Activated CD4-positive, alpha-beta memory T cell treated with anti-CD3 and anti-CD28 coated beads, Interleukin-2, amount 10 ng/mL, durations not matched to agents 7 days and 5 days (primary cell): Measurements from ENCODE around the gene TRAPPC2L. TPM values are rescaled to one million over a fixed set of nuclear protein-coding genes. Genes with fewer than 3 reads are reported as not detected.

ENCODE experiments used
- CTCF ChIA-PET: fragments of 350-600 bp; sonication (Branson Sonifier 250); formaldehyde crosslinking; loops from one replicate; lab custom pipeline; 2021; ENCODE audit warnings: antibody characterized with exemption, inconsistent platforms; lab: Charles Lee
- POLR2A ChIA-PET: fragments of 350-600 bp; sonication (Branson Sonifier 250); formaldehyde crosslinking; loops from one replicate; lab custom pipeline; 2021; ENCODE audit warnings: antibody characterized with exemption; lab: Charles Lee
- DNase-seq: peaks from one replicate; pipeline ENCODE4 v3.0.0-alpha.2; 2020
- H3K27ac Mint-ChIP-seq: one replicate; pipeline ENCODE4 v1.8.0; 2021; ENCODE audit warnings: mild to moderate bottlenecking, mixed read lengths
- H3K27me3 Mint-ChIP-seq: one replicate; pipeline ENCODE4 v1.8.0; 2021; ENCODE audit warnings: mixed read lengths
- H3K36me3 Mint-ChIP-seq: one replicate; pipeline ENCODE4 v1.8.0; 2021; ENCODE audit warnings: low read depth, mixed read lengths
- H3K4me1 Mint-ChIP-seq: one replicate; pipeline ENCODE4 v1.8.0; 2021; ENCODE audit warnings: mixed read lengths
- H3K4me3 Mint-ChIP-seq: one replicate; pipeline ENCODE4 v1.8.0; 2021; ENCODE audit warnings: mild to moderate bottlenecking, mixed read lengths
- H3K9me3 Mint-ChIP-seq: one replicate; pipeline ENCODE4 v1.8.0; 2021; ENCODE audit warnings: mixed read lengths
- total RNA-seq, 2 experiments: library from RNA; stranded (reverse); gene quantifications; one replicate each; pipeline ENCODE4 v1.2.3, GENCODE V29; 2021

Gene TRAPPC2L
- total RNA-seq, 2 experiments from 2014 or later: 44.9 to 45.8 TPM

DNA sequence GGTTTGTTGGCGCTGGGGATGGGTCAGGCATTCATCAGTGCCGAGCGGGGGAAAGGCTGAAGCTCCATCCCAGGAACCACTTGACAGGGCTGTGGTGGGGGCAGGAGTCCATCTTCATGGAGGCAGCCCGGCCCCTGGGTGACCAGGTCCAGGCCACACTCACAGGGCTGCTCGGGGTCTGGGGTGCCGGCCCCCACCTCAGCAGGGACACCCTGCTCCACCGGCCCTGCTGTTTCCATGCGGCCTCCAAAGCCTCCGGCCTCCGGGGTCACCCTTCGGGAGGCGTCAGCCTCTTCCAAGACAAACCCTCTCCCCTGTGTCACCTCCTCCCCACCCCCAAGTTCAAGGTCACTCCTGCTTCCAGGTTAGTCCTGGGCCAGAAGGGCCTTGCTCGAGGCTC lies 22.3 kb upstream of the TRAPPC2L start:
- Mint-ChIP-seq H3K4me3 (no peak overlapping the region), H3K9me3 (no peaks in the 10 kb centered on the region), H3K27me3 (no peaks in the 10 kb centered on the region), H3K36me3 (no peaks in the 10 kb centered on the region), H3K27ac (no peak overlapping the region), H3K4me1 (no peaks in the 10 kb centered on the region)
- no peak for DNase-seq
- POLR2A ChIA-PET: no interaction called here
- CTCF ChIA-PET: no interaction called here

DNA sequence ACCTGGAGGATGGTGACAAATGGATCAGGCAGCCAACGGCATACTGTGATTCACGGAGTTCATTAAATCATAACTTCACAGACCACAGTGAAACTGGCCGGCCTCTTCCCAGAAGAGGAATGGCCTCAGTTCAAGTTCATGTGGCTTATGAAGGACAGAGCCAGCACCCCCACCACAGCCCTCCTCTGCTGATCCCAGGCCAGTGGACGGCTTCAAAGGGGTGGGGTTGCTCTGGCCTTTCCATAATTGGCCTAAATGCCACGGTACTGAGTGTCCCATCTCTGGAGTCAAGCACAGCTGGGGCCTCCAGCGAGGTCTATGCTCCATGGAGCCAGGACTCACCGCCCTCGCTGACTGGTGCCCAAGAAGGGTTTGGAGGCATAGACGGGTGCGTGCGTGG lies 21.5 kb upstream of the TRAPPC2L start:
- Mint-ChIP-seq H3K27ac (no peak overlapping the region), H3K27me3 (no peaks in the 10 kb centered on the region), H3K9me3 (no peaks in the 10 kb centered on the region), H3K4me3 (no peak overlapping the region), H3K36me3 (no peaks in the 10 kb centered on the region), H3K4me1 (no peaks in the 10 kb centered on the region)
- CTCF ChIA-PET: no interaction called here
- POLR2A ChIA-PET: no interaction called here
- no peak for DNase-seq

- DNase-seq: no peak
- Mint-ChIP-seq H3K4me1 (no peaks in the 10 kb centered on the region), H3K27me3 (no peaks in the 10 kb centered on the region), H3K4me3 (no peak overlapping the region), H3K36me3 (no peaks in the 10 kb centered on the region), H3K27ac (no peak overlapping the region), H3K9me3 (no peaks in the 10 kb centered on the region)
- ChIA-PET CTCF (no interaction called here), POLR2A (no interaction called here)
Observed at GRCh38 chr16:88835818-88836217, 21.1 kb upstream of the TRAPPC2L start.

GRCh38 chr16:88836791-88837190 lies 20.1 kb upstream of the TRAPPC2L start:
- ChIA-PET CTCF (no interaction called here), POLR2A (no interaction called here)
- Mint-ChIP-seq H3K9me3 (no peaks in the 10 kb centered on the region), H3K36me3 (no peaks in the 10 kb centered on the region), H3K4me3 (no peak overlapping the region), H3K27ac (no peak overlapping the region), H3K27me3 (no peaks in the 10 kb centered on the region), H3K4me1 (peaks cover under 1% of the 10 kb centered on the region)
- no peak for DNase-seq

DNA sequence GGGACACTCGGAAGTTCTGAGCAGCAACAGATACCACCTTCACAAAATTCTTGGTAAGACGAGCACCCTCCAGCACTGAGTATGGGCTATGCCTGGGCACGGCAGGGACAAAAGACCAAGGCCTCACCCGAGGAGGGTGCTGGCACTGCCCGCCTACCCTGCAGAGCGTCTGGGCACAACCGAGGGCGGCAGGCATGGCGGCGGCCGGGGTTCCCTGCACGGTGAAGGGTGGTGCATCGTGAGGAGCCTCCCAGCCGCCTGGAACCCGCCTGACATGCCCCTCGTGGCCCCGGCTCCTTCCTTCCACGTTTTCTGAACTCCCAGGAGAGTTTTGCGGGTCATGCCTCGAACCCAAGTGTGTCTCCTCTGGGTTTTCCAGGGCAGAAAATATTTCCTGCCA lies 19.1 kb upstream of the TRAPPC2L start:
- no peak for DNase-seq
- POLR2A ChIA-PET: no interaction called here
- Mint-ChIP-seq H3K4me1 (peaks cover 6% of the 10 kb centered on the region), H3K9me3 (no peaks in the 10 kb centered on the region), H3K4me3 (no peak overlapping the region), H3K36me3 (no peaks in the 10 kb centered on the region), H3K27ac (no peak overlapping the region), H3K27me3 (no peaks in the 10 kb centered on the region)
- CTCF ChIA-PET: no interaction called here

DNA sequence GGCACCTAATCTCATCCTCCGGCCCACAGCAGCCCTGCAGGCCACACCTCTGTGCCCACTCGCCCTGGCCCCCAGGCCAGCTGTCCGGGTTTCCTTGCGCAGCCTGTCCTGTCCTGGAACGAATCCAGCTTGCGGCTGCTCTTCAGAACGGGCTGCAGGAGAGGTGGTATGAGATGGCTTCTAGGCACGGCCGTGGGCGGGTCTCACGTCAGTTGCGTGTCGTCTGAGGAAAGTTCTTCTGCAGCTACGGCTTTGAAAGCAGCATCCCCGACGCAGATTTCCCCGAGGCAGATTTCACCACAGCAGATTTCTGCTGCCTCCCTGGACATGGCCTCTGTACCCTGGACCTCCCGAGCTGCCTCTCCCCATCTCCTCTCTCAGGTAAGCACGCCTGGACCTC lies 18.4 kb upstream of the TRAPPC2L start:
- Mint-ChIP-seq H3K36me3 (no peaks in the 10 kb centered on the region), H3K9me3 (no peaks in the 10 kb centered on the region), H3K4me3 (no peak overlapping the region), H3K27me3 (no peaks in the 10 kb centered on the region), H3K4me1 (peaks cover 7% of the 10 kb centered on the region), H3K27ac (no peak overlapping the region)
- no peak for DNase-seq
- POLR2A ChIA-PET: no interaction called here
- CTCF ChIA-PET: interaction anchor here (0.6 kb wide), 1 partner anchor 45 kb away, joined by 3 read pairs; no protein-coding TSS in a partner anchor

GRCh38 chr16:88839026-88839529 lies 17.8 kb upstream of the TRAPPC2L start:
- Mint-ChIP-seq H3K27me3 (no peaks in the 10 kb centered on the region), H3K36me3 (no peaks in the 10 kb centered on the region), H3K4me1 (peaks cover 7% of the 10 kb centered on the region), H3K4me3 (no peak overlapping the region), H3K27ac (no peak overlapping the region), H3K9me3 (no peaks in the 10 kb centered on the region)
- CTCF ChIA-PET: interaction anchor here (0.6 kb wide), 1 partner anchor 45 kb away, joined by 3 read pairs; no protein-coding TSS in a partner anchor
- no peak for DNase-seq
- POLR2A ChIA-PET: no interaction called here

GRCh38 chr16:88839745-88840599 lies 17.0 kb upstream of the TRAPPC2L start:
- no peaks in the 10 kb centered on the region for H3K27me3 Mint-ChIP-seq
- ChIA-PET CTCF (no interaction called here), POLR2A (no interaction called here)

GRCh38 chr16:88840600-88841215 lies 16.2 kb upstream of the TRAPPC2L start:
- Mint-ChIP-seq H3K4me3 (no peak overlapping the region), H3K9me3 (no peaks in the 10 kb centered on the region), H3K4me1 (peaks cover 7% of the 10 kb centered on the region), H3K36me3 (no peaks in the 10 kb centered on the region), H3K27ac (no peak overlapping the region), H3K27me3 (no peaks in the 10 kb centered on the region)
- DNase-seq: no peak
- ChIA-PET CTCF (no interaction called here), POLR2A (interaction anchor here (0.9 kb wide), 1 partner anchor 17 kb away, joined by 4 read pairs; no protein-coding TSS in a partner anchor)

More at GRCh38 chr16:88839745-88840599, 17.0 kb upstream of the TRAPPC2L start:
- Mint-ChIP-seq H3K27ac (no peak overlapping the region), H3K36me3 (no peaks in the 10 kb centered on the region), H3K4me1 (peaks cover 7% of the 10 kb centered on the region), H3K9me3 (no peaks in the 10 kb centered on the region), H3K4me3 (no peak overlapping the region)
- DNase-seq: no peak

GRCh38 chr16:88841521-88842307 lies 15.2 kb upstream of the TRAPPC2L start:
- Mint-ChIP-seq H3K27ac (no peak overlapping the region), H3K27me3 (no peaks in the 10 kb centered on the region), H3K36me3 (no peaks in the 10 kb centered on the region), H3K9me3 (no peaks in the 10 kb centered on the region), H3K4me1 (peaks cover 7% of the 10 kb centered on the region), H3K4me3 (no peak overlapping the region)
- no peak for DNase-seq
- CTCF ChIA-PET: no interaction called here
- POLR2A ChIA-PET: interaction anchor here (0.9 kb wide), 1 partner anchor 16 kb away, joined by 4 read pairs; no protein-coding TSS in a partner anchor

DNA sequence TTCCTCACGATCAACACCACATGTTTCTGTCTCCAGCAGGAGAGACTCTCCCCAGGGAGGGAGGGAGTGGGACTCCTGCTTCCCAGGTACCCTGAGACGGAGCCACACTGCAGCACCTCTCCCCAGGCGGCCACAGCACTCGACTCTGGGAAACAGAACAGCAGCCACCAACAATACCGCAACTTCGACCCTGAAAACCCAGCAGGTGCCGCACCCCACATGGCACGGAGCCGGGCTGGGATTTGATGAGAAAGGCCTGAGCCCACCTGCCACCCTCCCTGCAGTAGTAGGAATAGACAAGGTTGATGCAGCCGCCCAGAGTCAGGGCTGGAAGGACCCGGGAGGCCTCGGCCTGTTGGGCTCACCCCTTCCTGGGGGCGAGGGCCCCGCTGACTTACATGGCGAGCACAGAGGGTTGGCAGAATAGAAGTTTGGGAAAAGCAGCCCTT lies 14.6 kb upstream of the TRAPPC2L start:
- no peaks in the 10 kb centered on the region for H3K9me3 Mint-ChIP-seq
- ChIA-PET CTCF (no interaction called here), POLR2A (no interaction called here)
- no peak overlapping the region for H3K27ac Mint-ChIP-seq
- H3K36me3 Mint-ChIP-seq: no peaks in the 10 kb centered on the region
- H3K4me3 Mint-ChIP-seq: no peak overlapping the region
- H3K4me1 Mint-ChIP-seq: peaks cover 7% of the 10 kb centered on the region
- H3K27me3 Mint-ChIP-seq: no peaks in the 10 kb centered on the region
- no peak for DNase-seq

- H3K4me1 Mint-ChIP-seq: peaks cover 7% of the 10 kb centered on the region
- CTCF ChIA-PET: no interaction called here
- H3K36me3 Mint-ChIP-seq: no peaks in the 10 kb centered on the region
- H3K27me3 Mint-ChIP-seq: no peaks in the 10 kb centered on the region
- H3K27ac Mint-ChIP-seq: no peak overlapping the region
- POLR2A ChIA-PET: no interaction called here
- DNase-seq: no peak
- no peaks in the 10 kb centered on the region for H3K9me3 Mint-ChIP-seq
- no peak overlapping the region for H3K4me3 Mint-ChIP-seq
Observed at GRCh38 chr16:88842806-88843205, 14.1 kb upstream of the TRAPPC2L start.

DNA sequence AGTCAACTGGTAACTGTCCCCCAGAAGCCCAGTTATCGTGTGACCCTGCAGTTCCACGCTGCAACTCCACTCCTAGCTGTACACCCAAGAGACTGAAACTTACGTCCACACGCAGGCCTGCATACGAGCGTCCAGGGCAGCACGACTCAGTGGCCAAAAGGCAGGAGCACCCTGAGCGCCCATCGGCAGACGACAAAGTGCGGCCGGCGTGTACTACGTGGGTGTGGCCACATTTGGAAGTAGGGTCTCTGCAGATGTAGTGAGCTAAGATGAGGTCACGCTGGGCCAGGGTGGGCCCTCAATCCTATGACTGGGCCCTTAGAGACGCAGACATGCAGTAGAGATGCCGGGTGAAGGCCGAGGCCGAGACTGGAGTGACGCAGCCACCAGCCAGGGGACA lies 13.7 kb upstream of the TRAPPC2L start:
- Mint-ChIP-seq H3K4me3 (no peak overlapping the region), H3K27me3 (no peaks in the 10 kb centered on the region), H3K9me3 (no peaks in the 10 kb centered on the region), H3K4me1 (peaks cover 7% of the 10 kb centered on the region), H3K27ac (no peak overlapping the region), H3K36me3 (no peaks in the 10 kb centered on the region)
- ChIA-PET CTCF (no interaction called here), POLR2A (no interaction called here)
- no peak for DNase-seq
